ENCODE data around the gene KLHL11. TPM values are rescaled to one million over a fixed set of nuclear protein-coding genes. Genes with fewer than 3 reads are reported as not detected.

Gene KLHL11
- total and polyA plus RNA-seq, 7 donors = 1.1 to 6.1 (median 2.4) TPM

DNA sequence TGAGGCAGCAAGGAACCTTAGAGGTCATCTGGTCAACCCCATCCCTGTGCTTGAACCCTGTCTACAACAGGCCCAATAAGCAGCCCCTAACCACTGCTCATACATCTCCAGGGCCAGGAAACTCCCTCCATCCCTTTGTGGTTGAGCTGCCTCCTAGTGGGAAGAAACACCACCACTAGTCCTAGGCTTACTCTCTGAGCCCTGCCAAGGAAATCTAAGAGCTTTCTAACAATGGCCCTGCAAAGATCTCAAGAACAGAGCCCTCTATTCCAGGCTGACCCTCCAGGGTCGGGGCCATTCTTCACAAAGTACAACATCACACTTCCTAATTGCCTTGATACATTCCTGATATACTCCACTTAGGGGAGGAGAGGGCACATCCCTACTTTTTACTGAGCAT lies 47.7 kb upstream of the KLHL11 start:
- H3K27me3 ChIP-seq (ENCODE audit: insufficient read depth in 3 of 3, low read length in 2 of 3) = no peaks in the 10 kb centered on the region
- WGBS, 3 donors = 70 to 84% (median 82%) methylated on average over 1 of the region's 1 CpG
- no peaks in the 10 kb centered on the region for H3K9me3 ChIP-seq
- H3K4me1 ChIP-seq = peaks cover 5% of the 10 kb centered on the region
- ATAC-seq = no peak
- H3K4me3 ChIP-seq = no peak overlapping the region
- H3K27ac ChIP-seq = no peak overlapping the region
- intact Hi-C loops (cut with DNase I) = no loop called here
- no peak for DNase-seq
- peaks cover 0 to 57% of the 10 kb centered on the region in 2 donors for H3K36me3 ChIP-seq (ENCODE audit: insufficient read depth in 1 of 2, low read depth in 1 of 2)
- TF ChIP-seq CTCF (IDR thresholded peaks at IDR 0.05) = no peak

GRCh38 chr17:41910701-41911391 lies 45.6 kb upstream of the KLHL11 start:
- DNase-seq (no peak), ATAC-seq (no peak)
- H3K36me3 ChIP-seq (ENCODE audit: insufficient read depth in 1 of 2, low read depth in 1 of 2) = peaks cover 0 to 78% of the 10 kb centered on the region in 2 donors
- TF ChIP-seq CTCF (IDR thresholded peaks at IDR 0.05) = no peak
- intact Hi-C loops (cut with DNase I) = no loop called here
- no peak overlapping the region for H3K4me3 ChIP-seq
- WGBS, 3 donors = 88 to 92% (median 90%) methylated on average over 13 of the region's 13 CpGs
- H3K4me1 ChIP-seq = no peaks in the 10 kb centered on the region
- H3K27ac ChIP-seq = no peak overlapping the region
- no peaks in the 10 kb centered on the region for H3K27me3 ChIP-seq (ENCODE audit: insufficient read depth in 3 of 3, low read length in 2 of 3)
- H3K9me3 ChIP-seq = no peaks in the 10 kb centered on the region

GRCh38 chr17:41909088-41909487 lies 43.9 kb upstream of the KLHL11 start:
- no peaks in the 10 kb centered on the region for H3K27me3 ChIP-seq (ENCODE audit: insufficient read depth in 3 of 3, low read length in 2 of 3)
- TF ChIP-seq CTCF (IDR thresholded peaks at IDR 0.05) = no peak
- 92 to 93% (median 93%) methylated on average over 13 of the region's 13 CpGs for WGBS, 3 donors
- peaks cover 0 to 95% of the 10 kb centered on the region in 2 donors for H3K36me3 ChIP-seq (ENCODE audit: insufficient read depth in 1 of 2, low read depth in 1 of 2)
- H3K4me1 ChIP-seq = no peaks in the 10 kb centered on the region
- no peaks in the 10 kb centered on the region for H3K9me3 ChIP-seq
- intact Hi-C loops (cut with DNase I) = no loop called here
- no peak for ATAC-seq
- no peak overlapping the region for H3K27ac ChIP-seq
- H3K4me3 ChIP-seq = no peak overlapping the region
- no peak for DNase-seq

DNA sequence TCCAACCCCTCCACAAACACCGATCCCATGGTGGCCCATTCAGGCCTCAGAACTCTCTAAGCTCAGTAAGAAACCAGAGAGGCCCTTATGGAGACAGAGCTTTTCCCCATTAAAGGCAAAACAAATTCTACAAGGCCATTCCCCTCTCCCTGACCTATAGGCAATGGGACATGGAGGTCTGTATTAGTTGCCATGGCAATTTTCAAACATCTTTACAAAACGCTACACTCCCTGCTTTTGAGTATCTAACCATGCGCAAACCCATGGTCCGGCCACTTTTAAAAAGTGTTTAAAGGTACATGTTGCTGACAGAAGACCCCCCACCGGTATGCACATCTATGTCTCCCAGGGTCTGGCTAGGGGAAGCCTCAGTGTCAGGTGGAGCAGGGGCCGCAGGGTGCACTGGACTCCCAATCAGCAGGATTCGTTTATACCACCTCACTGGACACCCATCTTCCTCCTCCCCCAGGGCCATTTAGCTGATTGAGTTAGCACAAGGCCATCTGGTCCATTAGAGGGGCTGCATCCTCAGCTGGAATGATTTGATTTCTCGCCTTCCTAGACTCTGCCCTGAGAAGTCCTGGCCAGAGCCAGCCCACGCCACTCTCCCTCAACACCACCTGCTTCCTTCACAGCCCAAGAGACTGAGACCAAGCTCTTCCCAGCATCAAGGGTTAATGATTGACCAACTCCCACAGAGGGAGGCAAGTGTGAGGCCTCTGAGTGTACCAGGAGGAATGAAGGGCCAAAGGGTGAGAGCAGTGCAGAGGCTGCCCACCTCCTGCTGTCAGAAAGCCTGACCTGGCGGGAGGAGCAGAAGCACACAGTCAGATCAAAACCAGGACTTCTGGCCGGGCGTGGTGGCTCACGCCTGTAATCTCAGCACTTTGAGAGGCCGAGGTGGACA lies 42.7 kb upstream of the KLHL11 start:
- DNase-seq = no peak
- Histone ChIP-seq H3K36me3 (ENCODE audit: insufficient read depth in 1 of 2, low read depth in 1 of 2) (peaks cover 0 to 97% of the 10 kb centered on the region in 2 donors), H3K4me1 (no peaks in the 10 kb centered on the region), H3K27me3 (ENCODE audit: insufficient read depth in 3 of 3, low read length in 2 of 3) (no peaks in the 10 kb centered on the region), H3K9me3 (no peaks in the 10 kb centered on the region), H3K27ac (no peak overlapping the region), H3K4me3 (no peak overlapping the region)
- 93 to 96% (median 94%) methylated on average over 14 of the region's 14 CpGs for whole genome bisulfite sequencing, 3 donors
- intact Hi-C loops (cut with DNase I) = no loop called here
- no peak for ATAC-seq
- TF ChIP-seq CTCF (IDR thresholded peaks at IDR 0.05) = no peak
